AG04449 (cell line): ENCODE data around the gene REST.
"Not testable (repeated sequence)": the region's sequence is repeated elsewhere in the genome, so short reads cannot be mapped to it uniquely, and the experiment has no call there.

Experiments
- CTCF ChIA-PET: fragments of 350-600 bp; formaldehyde crosslinking; extraction: SDS; loops from one replicate; lab custom pipeline; 2021; ENCODE audit warnings: antibody characterized with exemption; lab: Yijun Ruan, JAX
- POLR2A ChIA-PET: fragments of 400-600, 350-600 bp; formaldehyde crosslinking; extraction: SDS; loops from one replicate; lab custom pipeline; 2020; ENCODE audit warnings: antibody characterized with exemption, inconsistent platforms; lab: Yijun Ruan, JAX
- DNase-seq: peaks from one replicate; pipeline ENCODE4 v3.0.0-alpha.2; 2010; ENCODE audit warnings: low read depth, low spot score
- H3K4me3 ChIP-seq: 2 replicates; pipeline ENCODE4 v1.5.1; 2011; ENCODE audit warnings: low read depth, mild to moderate bottlenecking, control low read depth, low read length
- CTCF ChIP-seq: IDR thresholded peaks from one replicate; pipeline ENCODE4 v1.5.1; 2011; ENCODE audit warnings: mild to moderate bottlenecking, moderate library complexity, low read length, control low read depth, inconsistent platforms; ENCODE audit not compliant: insufficient read depth; ENCODE audit errors: missing control alignments

The REST gene

GRCh38 chr4:56908206-56909085 is 746 bp downstream of the REST start:
- no peak for TF ChIP-seq CTCF
- POLR2A ChIA-PET = interaction anchor here (0.7 to 2.9 kb wide), 3 partner anchors 50 to 72 kb away, joined by 3 to 20 read pairs (median 4); partner anchors contain the start of gene NOA1
- CTCF ChIA-PET = interaction anchor here (1.5 kb wide), 1 partner anchor 9 kb away, joined by 8 read pairs; no protein-coding TSS in a partner anchor
- no peak for DNase-seq
- peak overlapping the region; percentile 89 for H3K4me3 ChIP-seq

- no peak for DNase-seq
- peak overlapping the region; percentile 89 for H3K4me3 ChIP-seq
- ChIA-PET POLR2A (interaction anchor here (0.7 to 2.9 kb wide), 3 partner anchors 49 to 73 kb away, joined by 3 to 20 read pairs (median 4); partner anchors contain the start of gene NOA1), CTCF (interaction anchor here (0.6 to 1.5 kb wide), 3 partner anchors 8 to 450 kb away, joined by 3 to 8 read pairs (median 4); no protein-coding TSS in a partner anchor)
- no peak for TF ChIP-seq CTCF
Observed at GRCh38 chr4:56909086-56909894, 1.6 kb downstream of the REST start.

GRCh38 chr4:56910172-56910967 is 2.7 kb downstream of the REST start:
- ChIA-PET CTCF (interaction anchor here (0.6 to 1.2 kb wide), 2 partner anchors 15 to 451 kb away, joined by 3 to 4 read pairs; no protein-coding TSS in a partner anchor), POLR2A (no interaction called here)
- TF ChIP-seq CTCF = no peak
- no peak for DNase-seq
- peak overlapping the region; percentile 89 for H3K4me3 ChIP-seq

- TF ChIP-seq CTCF = no peak
- ChIA-PET POLR2A (no interaction called here), CTCF (no interaction called here)
- DNase-seq = no peak
- no peak overlapping the region for H3K4me3 ChIP-seq
Observed at GRCh38 chr4:56914336-56914735, 6.6 kb downstream of the REST start.

- CTCF ChIA-PET = interaction anchor here (0.6 kb wide), 1 partner anchor 38 kb away, joined by 3 read pairs; no protein-coding TSS in a partner anchor
- DNase-seq, H3K4me3 ChIP-seq, POLR2A ChIA-PET: not testable (repeated sequence)
Observed at GRCh38 chr4:56914977-56915376, 7.3 kb downstream of the REST start.

GRCh38 chr4:56927196-56927595 is 19.5 kb downstream of the REST start:
- DNase-seq = no peak
- H3K4me3 ChIP-seq = no peak overlapping the region
- CTCF ChIA-PET = no interaction called here
- no peak for TF ChIP-seq CTCF
- POLR2A ChIA-PET = no interaction called here
